Activated naive CD4-positive, alpha-beta T cell (primary cell): Measurements from ENCODE around the gene GPR135.
A peak's percentile ranks its signal among the peaks of the same experiment; 100 is the strongest.

Experiments used
- DNase-seq, 4 experiments: peaks; one replicate each; lab custom pipeline; 2025; lab: John Stamatoyannopoulos, UW

GPR135 gene

GRCh38 chr14:59465316-59466135 is at the start of gene GPR135:
Gene GPR135, minus strand, starts transcription at chr14:59465380. Its CDS starts 154 bp downstream, at chr14:59465226.
- peak in 3 of 4 experiments; percentile 7 to 41 (median 20) for DNase-seq

GRCh38 chr14:59511916-59512575 is 46.9 kb upstream of the GPR135 start:
- no peak for DNase-seq

- no peak for DNase-seq
Measured at GRCh38 chr14:59510966-59511365, 45.8 kb upstream of the GPR135 start.

- DNase-seq = no peak
Measured at GRCh38 chr14:59510001-59510400, 44.8 kb upstream of the GPR135 start.

- DNase-seq = no peak
Measured at GRCh38 chr14:59509101-59509500, 43.9 kb upstream of the GPR135 start.

- no peak for DNase-seq
Measured at GRCh38 chr14:59507752-59508103, 42.5 kb upstream of the GPR135 start.

GRCh38 chr14:59507063-59507751 is 42.0 kb upstream of the GPR135 start:
- DNase-seq = peak in 2 of 4 experiments; percentile 2 to 10

GRCh38 chr14:59503256-59503655 is 38.1 kb upstream of the GPR135 start:
- no peak for DNase-seq

- no peak for DNase-seq
Measured at GRCh38 chr14:59500732-59501131, 35.6 kb upstream of the GPR135 start.

GRCh38 chr14:59492384-59492783 is 27.2 kb upstream of the GPR135 start:
- no peak for DNase-seq

GRCh38 chr14:59490756-59491155 is 25.6 kb upstream of the GPR135 start:
- no peak for DNase-seq

GRCh38 chr14:59484639-59485175 is 19.5 kb upstream of the GPR135 start:
- no peak for DNase-seq

- DNase-seq = peak; percentile 81 to 98 (median 96)
Measured at GRCh38 chr14:59483819-59484638, 18.8 kb upstream of the GPR135 start, which contains the start of the genes JKAMP and L3HYPDH. Gene JKAMP, plus strand, starts transcription at chr14:59484517. Its CDS starts 73 bp downstream, at chr14:59484590. Gene L3HYPDH, minus strand, starts transcription at chr14:59484408. Its CDS starts 92 bp downstream, at chr14:59484316.

GRCh38 chr14:59483363-59483762 is 18.2 kb upstream of the GPR135 start:
- no peak for DNase-seq

GRCh38 chr14:59482541-59483331 is 17.6 kb upstream of the GPR135 start:
- DNase-seq = no peak

GRCh38 chr14:59481871-59482540 is 16.8 kb upstream of the GPR135 start:
- DNase-seq = no peak

GRCh38 chr14:59481407-59481806 is 16.2 kb upstream of the GPR135 start:
- no peak for DNase-seq

GRCh38 chr14:59480166-59480565 is 15.0 kb upstream of the GPR135 start:
- DNase-seq = no peak

- DNase-seq = no peak
Measured at GRCh38 chr14:59478540-59478939, 13.4 kb upstream of the GPR135 start.

- DNase-seq = no peak
Measured at GRCh38 chr14:59475709-59476108, 10.5 kb upstream of the GPR135 start.
